B cell (primary cell): ENCODE results near the gene TNRC6C.

Experiments used
- CTCF ChIP-seq: fragments of 200-600 bp; IDR thresholded peaks from one replicate; pipeline ENCODE4 v1.8.0; 2022; ENCODE audit warnings: antibody characterized with exemption, mild to moderate bottlenecking
- EZH2 ChIP-seq: IDR thresholded peaks from 2 replicates; pipeline ENCODE4 v1.6.1; 2012; ENCODE audit warnings: borderline replicate concordance, low read depth, mild to moderate bottlenecking, moderate library complexity, low read length; ENCODE audit not compliant: insufficient read depth, poor library complexity, severe bottlenecking

- no peak for TF ChIP-seq CTCF
- no peak for TF ChIP-seq EZH2
These were observed 143.0 kb downstream of the TNRC6C start for GRCh38 chr17:78101542-78101941.
